ENCODE measurements around the gene SHC3.

GRCh38 chr9:89065921-89066320 is 112.7 kb downstream of the SHC3 start:
- TF ChIP-seq CTCF (IDR thresholded peaks at IDR 0.05) (no peak), POLR2A (IDR thresholded peaks at IDR 0.05) (no peak)
